Activated CD8-positive, alpha-beta memory T cell treated with anti-CD3 and anti-CD28 coated beads for 24 hours (primary cell): ENCODE data around the gene KDM4F.

ENCODE experiments used
- DNase-seq: peaks from one replicate; pipeline ENCODE4 v3.0.0-alpha.2; 2020

Gene KDM4F

GRCh38 chr11:95066716-95067038, 17.5 kb downstream of the KDM4F start, which contains the start of gene SRSF8:
Gene SRSF8 (plus strand): TSS chr11:95066919. CDS start chr11:95067227, 308 bp downstream.
- DNase-seq: no peak

- peak; percentile 91 for DNase-seq
Observed at GRCh38 chr11:95067039-95067840, 18.0 kb downstream of the KDM4F start.

- no peak for DNase-seq
Observed at GRCh38 chr11:95067841-95068219, 18.6 kb downstream of the KDM4F start.

GRCh38 chr11:95068549-95068948, 19.3 kb downstream of the KDM4F start:
- DNase-seq: peak; percentile 75

- DNase-seq: no peak
Observed at GRCh38 chr11:95070471-95070870, 21.2 kb downstream of the KDM4F start.

GRCh38 chr11:95072948-95073347, 23.7 kb downstream of the KDM4F start:
- DNase-seq: no peak

- no peak for DNase-seq
Observed at GRCh38 chr11:95074792-95075563, 25.8 kb downstream of the KDM4F start.

- no peak for DNase-seq
Observed at GRCh38 chr11:95076416-95076815, 27.2 kb downstream of the KDM4F start.

- DNase-seq: no peak
Observed at GRCh38 chr11:95076981-95077380, 27.8 kb downstream of the KDM4F start.

GRCh38 chr11:95078526-95078925, 29.3 kb downstream of the KDM4F start:
- DNase-seq: no peak

- no peak for DNase-seq
Observed at GRCh38 chr11:95081010-95081409, 31.8 kb downstream of the KDM4F start.

- no peak for DNase-seq
Observed at GRCh38 chr11:95081412-95081811, 32.2 kb downstream of the KDM4F start.

- no peak for DNase-seq
Observed at GRCh38 chr11:95082576-95083001, 33.4 kb downstream of the KDM4F start.

GRCh38 chr11:95084509-95084908, 35.3 kb downstream of the KDM4F start:
- DNase-seq: no peak

- no peak for DNase-seq
Observed at GRCh38 chr11:95085117-95085816, 36.0 kb downstream of the KDM4F start.

GRCh38 chr11:95086151-95086550, 36.9 kb downstream of the KDM4F start:
- DNase-seq: no peak

- no peak for DNase-seq
Observed at GRCh38 chr11:95086836-95087570, 37.8 kb downstream of the KDM4F start.

GRCh38 chr11:95088946-95089619, 39.9 kb downstream of the KDM4F start:
- no peak for DNase-seq

- DNase-seq: peak; percentile 93
Observed at GRCh38 chr11:95089620-95090542, 40.7 kb downstream of the KDM4F start, which contains the start of gene ENDOD1. Gene ENDOD1 (plus strand): TSS chr11:95089846. CDS start chr11:95089928, 82 bp downstream.

GRCh38 chr11:95091663-95092180, 42.5 kb downstream of the KDM4F start:
- no peak for DNase-seq
